GM21576 (cell line): ENCODE data around the gene RAB21.

Experiments used
- ATAC-seq: cut with Tn5 transposase; IDR thresholded peaks from one replicate; pipeline ENCODE4 v1.9.1; 2021; ENCODE audit warnings: mild to moderate bottlenecking, moderate library complexity; ENCODE audit not compliant: unreplicated experiment

RAB21 gene, protein sequence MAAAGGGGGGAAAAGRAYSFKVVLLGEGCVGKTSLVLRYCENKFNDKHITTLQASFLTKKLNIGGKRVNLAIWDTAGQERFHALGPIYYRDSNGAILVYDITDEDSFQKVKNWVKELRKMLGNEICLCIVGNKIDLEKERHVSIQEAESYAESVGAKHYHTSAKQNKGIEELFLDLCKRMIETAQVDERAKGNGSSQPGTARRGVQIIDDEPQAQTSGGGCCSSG

DNA sequence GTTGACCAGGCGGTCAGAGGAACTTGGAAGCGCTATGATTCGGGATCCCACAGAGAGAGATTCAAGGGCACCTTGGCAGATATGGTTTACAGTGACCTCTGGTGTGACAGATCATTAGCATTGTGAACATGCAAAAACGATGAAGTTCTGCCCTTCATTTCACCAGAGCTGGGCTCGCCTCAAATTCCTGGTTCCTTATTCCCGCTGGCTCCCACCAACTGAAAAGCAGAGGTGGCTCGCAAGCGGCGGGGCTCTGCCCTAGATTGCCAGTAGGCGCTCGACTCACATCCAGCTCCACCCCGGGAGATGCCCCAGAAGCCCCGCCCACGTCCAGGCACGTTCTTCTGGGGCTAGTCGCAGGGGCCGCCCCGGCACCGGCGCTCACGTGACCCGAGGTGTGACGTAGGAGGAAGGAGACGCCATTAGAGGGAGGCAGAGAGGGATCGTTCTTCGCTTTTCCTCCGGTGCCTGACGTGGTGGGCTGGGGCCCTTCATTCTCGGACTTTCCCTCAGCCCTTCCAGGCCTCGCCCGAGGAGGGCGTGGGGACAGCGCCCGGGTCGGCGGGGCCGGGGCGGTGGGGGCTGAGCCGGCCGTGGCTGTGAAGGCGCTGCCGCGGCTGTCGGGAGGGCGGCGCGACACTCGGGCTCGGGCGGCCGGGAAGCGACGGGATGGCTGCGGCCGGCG lies at the start of gene RAB21:
TSS of gene RAB21 (plus strand) at position 403 of the 685 bp plus-strand sequence. CDS start at position 670, 267 bp downstream.
- peak; percentile 96 for ATAC-seq

DNA sequence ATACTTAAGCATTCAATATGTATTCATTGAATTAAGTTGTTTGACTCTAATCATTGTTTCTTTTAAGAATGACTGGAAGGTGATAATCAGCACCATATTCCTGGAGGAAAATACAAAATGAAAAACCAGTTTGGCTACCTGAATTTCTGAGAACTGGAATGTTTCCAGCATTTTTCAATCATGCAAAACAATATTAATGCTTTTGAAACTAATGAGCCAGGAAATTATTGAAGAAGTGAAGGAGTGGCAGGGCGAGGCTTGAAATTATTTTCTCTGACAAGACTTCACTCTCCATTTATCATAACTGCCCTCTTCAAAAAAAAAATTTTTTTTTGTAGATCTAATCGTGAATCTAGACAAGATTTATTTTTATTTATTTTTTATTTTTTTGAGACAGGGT lies 49.7 kb upstream of the RAB21 start:
- ATAC-seq, result no peak

DNA sequence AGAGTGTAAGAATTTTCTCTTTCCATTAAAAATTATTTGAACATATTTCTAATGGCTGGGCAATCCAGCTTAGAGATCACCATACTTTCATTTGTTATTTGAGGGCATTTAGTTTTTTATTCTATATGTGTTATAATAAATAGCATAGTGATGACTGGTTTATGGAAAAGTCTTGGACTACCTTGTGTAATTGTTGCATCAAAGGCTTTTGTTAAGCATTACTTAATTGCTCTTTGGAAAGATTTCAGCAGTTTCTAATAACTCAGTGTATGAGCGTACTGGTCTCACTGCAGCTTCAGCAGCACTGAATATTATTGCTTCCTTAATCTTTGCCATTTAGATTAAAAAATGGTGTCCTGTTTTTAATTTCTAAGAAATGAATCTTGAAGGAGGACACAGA lies 46.0 kb upstream of the RAB21 start:
- ATAC-seq, result no peak

DNA sequence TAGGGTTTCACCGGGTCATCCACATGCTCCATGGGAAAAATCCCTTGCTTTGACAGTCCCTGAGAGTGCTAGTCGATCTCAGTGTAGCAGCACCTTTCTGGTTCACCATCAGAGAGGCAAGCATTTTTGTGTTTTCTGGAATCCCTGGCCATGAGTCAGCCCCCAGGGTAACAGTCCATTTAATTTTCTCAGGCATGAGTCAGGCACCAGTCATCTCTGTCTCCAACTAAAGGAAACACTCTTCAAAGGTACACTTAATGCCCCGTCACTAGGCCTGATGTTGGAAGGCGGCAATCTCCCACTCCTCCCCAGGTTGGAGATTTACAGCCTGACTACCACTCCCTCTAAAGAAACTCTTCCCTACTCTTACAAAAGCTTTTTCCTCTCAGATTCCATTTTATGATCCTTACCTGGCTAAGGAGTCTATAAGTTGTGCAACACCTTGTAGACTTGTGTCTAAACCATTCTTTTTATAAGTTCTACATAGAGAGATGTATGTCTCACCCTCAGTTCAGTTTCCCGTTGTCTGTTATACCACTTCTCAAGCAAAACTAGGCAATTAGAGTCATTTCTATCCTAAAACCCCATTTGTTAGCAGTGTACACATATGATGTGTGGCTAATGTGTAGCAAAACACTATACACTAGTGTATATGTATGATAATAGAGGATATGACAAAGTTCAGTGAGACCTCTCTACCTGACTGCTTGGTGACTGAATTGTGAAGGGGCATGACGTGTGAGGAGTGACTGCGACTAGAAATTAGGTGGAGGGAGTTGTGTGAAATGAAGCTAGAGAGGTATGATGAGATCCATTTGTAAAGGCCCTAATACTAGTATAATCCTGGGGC lies 44.2 kb upstream of the RAB21 start:
- no peak for ATAC-seq

DNA sequence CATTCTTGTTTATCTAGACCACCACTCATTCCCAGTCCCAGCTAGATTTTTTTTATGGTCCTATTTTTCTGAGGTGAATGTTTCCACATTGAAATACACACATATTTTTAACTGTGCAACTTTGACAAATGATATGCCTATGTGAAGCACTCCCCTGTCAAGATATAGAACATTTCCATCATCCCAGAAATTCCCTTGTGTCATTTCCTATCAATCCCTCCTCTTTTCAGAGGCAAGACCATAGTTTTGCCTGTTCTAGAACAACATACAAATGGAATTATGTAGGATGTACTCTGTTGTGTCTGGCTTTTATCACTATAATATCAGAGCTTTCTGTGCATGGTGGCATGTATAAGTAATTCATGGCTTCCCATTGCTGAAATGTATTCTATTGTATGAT lies 36.1 kb upstream of the RAB21 start:
- no peak for ATAC-seq

DNA sequence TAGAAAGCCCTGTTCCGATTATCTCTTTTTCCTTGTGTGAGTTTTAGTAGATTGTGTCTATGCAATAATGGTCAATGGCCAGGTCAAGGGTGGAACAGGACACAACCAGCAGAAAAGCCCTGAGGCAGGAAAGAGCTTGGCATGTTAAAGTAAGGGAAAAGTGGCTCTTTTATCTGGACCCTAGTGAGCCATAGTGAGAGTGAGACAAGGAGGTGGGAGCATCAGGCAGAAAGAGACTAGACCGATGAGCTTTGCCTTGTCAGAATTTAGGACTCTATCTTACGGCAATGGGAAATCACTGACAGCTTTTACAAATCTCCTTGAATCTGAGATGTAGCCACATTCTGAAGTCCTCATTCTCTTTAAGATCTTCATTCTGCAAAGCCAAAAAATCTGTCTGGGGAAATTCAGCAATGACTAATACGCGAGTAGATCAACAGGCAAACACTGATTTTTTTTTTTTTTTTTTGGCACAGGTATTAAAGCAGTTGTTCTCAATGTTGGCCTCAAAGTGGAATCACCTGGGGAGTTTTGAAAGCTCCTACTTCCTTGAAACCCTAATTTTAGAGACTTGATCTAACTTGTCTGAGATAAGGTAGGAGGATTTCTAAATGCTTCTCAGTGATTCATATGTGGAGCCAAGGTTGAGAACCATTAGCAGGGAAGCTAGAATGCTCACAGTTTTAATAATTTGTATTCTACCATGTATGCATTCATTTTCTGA lies 34.9 kb upstream of the RAB21 start:
- ATAC-seq, result no peak

DNA sequence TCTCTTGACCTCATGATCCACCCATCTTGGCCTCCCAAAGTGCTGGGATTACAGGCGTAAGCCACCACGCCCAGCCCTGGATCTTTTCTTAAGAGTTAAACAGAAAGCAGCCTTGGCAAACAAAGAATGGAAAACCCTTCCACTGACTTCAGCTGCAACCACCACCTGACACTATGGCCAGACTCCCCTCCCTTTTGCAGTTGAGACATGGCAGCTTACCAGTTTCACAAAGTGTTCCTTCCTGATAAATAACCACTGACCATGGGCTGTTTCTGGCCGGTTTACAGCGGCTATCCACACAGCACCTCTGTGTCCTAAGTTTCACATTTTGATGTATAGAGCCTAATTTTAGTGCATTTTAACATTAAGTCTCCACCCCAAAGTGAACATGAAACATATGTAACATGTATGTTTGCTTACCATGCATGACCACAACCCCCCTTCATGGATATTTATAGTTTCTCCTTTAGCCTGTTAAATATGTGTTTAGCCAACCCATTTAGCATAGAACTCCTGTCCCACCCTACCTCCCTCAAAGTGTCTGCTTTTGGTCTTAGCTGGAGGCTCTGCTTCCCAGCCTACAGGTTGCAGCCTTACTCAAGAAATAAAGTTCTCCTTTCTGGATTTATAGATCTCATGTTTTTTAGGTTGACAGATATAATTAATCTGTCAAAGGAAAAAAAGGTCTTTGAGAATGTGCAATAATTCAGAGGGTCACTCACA lies 32.7 kb upstream of the RAB21 start:
- no peak for ATAC-seq

DNA sequence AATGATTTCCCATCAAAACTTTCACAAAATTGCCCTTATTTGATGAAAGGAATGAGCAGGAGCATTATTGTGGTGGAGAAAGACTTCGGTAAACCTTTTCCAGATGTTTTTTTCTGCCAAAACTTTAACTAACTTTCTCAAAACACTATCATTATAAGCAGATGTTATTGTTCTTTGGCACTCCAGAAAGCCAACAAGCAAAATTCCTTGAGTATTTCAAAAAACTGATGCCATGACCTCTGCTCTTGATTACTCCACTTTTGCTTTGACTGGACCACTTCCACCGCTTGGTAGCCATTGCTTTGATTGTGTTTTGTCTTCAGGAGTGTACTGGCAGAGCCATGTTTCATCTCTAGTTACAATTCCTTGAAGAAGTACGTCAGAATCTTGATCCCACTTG lies 29.7 kb upstream of the RAB21 start:
- no peak for ATAC-seq

DNA sequence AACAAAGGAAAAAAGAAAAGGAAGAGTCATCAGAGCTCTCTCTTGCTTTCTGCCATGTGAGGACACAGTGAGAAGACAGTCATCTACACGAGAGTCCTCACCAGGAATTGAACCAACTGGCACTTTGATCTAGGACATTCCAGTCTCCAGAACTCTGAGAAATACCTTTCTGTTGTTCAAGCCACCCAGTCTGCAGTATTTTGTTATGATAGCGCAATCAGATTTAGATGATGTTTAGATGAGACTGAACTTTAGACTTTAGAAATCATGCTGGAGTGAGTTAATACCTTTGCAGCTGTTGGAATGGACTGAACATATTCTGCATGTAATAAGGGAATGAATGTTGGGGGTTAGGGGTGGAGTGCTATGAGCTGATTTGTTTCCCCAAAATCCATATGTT lies 28.1 kb upstream of the RAB21 start:
- no peak for ATAC-seq

DNA sequence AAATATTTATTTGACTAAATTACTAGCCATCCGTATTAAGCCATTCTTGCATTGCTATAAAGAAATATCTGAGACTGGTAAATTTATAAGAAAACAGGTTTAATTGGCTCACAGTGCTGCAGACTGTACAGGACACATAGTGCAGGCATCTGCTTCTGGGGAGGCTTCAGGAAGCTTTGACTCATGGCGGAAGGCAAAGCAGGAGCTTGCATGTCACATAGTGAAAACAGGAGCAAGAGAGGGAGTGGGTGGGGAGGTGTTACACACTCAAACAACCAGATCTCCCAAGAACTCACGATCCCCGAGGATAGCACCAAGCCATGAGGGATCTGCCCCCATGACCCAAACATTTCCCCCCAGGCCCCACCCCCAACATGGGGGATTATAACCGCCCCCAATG lies 26.7 kb upstream of the RAB21 start:
- no peak for ATAC-seq

DNA sequence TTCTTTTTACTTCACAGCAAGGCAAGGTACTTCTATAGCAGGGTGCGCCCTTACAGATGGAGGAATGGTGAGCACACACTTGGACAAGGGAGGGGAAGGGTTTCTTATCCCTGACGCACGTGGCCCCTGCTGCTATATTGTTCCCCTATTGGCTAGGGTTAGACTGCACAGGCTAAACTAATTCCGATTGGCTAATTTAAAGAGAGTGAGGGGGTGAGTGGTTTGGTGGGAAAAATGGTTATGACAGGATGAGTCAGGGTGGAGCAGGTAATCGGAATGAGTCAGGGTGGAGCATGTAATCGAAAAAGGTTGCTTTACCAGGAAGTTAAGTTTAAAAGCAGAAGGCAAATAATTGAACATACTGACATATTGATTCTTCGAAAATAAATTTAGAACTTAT lies 23.7 kb upstream of the RAB21 start:
- ATAC-seq, result no peak

DNA sequence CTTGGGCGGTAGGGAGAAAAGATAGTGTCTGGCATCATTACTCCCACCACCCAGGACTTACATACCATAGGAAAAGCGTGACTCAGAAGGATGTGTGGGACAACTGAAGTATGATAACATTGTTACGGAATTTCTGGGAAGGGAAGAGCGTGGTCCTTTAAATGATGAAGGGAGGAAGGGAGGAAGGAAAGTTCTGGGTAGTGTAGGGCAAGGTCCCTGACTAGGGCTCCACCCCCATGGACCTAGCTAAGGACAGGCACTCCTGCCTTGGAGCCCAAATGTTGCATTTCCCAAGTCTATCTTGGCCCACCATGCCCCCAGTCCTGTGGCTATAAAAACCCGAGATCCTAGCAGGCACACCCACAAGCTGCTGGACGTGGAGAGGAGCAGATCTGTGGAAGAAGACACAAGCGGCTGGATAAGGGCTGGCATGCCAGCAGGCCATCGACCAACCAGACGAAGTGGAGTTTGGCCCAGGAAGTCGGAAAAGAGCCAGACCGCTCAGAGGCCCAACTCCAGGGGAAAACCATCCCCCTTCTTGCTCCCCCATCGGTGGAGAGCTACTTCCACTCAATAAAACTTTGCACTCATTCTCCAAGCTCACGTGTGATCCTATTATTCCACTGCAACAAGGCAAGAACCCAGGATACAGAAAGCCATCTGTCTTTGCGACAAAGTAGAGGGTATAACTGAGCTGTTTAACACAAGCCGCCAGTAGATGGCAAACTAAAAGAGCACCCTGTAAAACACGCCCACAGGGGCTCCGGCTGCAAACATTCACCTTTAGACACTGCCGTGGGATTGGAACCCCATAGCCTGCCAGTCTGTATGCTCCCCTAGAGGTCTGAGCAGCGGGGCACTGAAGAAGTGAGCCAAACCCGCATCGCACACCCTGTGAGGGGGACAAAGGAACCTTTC lies 23.0 kb upstream of the RAB21 start:
- ATAC-seq, result no peak

DNA sequence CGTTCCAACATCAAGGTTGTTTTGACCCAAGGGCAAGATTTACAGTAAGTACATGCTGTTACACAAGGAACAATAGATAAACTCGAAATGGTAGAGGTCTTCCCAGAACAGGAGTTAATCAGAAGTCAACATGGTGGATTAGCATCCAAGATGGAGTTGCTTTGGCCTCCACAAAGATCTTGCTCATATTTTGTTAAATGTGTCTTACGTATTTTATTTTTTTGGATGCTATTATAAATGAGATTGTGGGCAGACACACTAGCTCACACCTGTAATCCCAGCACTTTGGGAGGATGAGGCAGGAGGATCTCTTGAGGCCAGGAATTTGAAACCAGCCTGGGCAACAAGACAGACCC lies 22.3 kb upstream of the RAB21 start:
- no peak for ATAC-seq

DNA sequence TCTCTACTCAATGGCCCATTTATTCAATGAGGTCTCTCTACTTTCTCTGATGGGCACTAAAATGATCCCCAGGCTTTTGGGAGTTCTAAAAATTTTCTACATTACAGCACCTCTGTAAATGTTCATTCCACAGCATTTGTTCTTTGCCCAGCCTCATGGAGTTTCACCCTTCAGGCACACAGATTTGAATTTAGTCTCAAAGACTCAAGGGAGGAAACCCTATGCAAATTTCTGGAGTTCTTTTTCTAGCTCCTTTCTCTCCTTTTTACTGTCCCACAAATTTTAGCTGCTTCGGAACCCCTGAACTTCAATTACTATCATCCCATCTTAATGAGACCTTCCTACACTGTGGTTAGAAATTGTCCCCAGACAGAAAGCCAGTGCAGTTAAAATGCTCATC lies 17.5 kb upstream of the RAB21 start:
- ATAC-seq, result no peak

DNA sequence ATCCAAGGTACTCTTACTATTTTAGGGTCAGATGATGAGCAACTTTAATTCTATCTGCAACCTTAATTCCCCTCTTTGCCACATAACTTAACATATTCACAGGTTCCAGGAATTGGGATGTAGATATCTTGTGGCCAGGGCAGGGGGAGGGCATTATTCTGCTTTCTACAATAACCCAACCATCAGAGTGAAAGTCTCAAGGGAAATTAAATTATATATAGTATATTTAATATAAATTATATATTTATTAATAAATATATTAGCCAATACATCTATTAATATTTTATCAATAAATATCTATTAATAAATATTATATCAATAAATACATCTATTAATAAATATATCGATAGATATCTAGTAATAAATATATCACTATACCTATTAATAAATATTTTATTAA lies 11.7 kb upstream of the RAB21 start:
- no peak for ATAC-seq

DNA sequence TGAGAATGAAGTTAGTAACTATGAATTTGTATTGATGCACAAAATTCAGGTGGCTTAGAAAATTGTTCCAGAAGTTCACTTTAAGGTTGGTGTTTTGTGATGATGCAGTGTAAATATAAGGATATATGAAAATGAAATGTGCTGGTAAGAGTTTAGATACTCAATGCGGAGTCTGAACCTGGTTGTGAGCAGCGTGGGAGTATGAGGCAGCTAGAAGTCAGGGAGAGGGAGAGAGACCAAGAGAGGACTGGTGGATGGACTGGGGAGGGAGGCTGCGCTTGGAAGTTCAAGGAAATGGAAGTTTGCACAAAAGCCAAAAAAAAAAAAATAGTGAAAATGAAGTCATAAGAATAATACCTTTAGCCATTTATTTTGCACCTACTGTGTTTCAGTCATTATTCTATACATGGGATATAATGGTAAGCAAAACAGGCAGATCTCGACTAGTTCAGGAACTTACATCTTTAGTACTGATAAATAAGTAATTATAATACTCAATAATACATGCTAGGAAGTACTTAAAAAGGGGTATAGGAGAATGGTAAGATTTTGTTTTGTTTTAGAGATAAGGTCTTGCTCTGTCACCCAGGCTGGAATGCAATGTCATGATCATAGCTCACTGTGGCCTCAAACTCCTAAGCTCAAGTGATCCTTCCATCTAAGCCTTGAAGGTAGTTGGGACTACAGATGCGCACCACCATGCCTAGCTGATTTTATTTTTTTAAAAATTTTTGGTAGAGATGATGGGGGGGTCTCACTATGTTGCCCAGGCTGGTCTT lies 10.0 kb upstream of the RAB21 start:
- ATAC-seq, result no peak

DNA sequence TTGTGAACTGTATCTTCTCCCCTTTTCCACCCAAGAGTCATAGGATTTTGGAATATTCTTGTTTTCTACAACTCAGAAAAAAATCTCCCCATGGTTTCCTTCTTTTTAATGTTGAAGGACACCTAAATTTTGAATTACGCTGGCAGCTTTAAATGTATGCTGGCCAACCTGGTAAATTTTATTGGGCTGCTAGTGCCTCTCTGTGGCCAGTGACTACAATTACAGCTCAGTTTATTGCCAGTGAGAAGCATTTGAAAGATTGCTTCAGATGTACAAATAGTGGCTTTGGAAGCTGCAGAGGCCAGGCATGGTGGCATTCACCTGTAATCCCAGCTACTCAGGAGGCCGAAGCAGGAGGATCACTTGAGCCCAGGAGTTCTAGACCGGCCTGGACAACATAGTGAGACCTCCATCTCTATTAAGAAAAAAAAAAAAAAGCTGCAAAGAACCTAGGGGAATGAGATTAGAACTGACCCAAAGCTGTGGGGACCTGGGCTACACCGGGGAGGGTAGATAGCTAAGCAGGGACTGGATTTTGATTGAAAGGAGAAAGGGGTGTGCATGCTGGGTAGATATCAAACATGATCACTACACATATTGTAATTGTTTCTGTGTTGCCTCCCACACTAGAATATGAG lies 7.6 kb upstream of the RAB21 start:
- ATAC-seq, result peak; percentile 87

DNA sequence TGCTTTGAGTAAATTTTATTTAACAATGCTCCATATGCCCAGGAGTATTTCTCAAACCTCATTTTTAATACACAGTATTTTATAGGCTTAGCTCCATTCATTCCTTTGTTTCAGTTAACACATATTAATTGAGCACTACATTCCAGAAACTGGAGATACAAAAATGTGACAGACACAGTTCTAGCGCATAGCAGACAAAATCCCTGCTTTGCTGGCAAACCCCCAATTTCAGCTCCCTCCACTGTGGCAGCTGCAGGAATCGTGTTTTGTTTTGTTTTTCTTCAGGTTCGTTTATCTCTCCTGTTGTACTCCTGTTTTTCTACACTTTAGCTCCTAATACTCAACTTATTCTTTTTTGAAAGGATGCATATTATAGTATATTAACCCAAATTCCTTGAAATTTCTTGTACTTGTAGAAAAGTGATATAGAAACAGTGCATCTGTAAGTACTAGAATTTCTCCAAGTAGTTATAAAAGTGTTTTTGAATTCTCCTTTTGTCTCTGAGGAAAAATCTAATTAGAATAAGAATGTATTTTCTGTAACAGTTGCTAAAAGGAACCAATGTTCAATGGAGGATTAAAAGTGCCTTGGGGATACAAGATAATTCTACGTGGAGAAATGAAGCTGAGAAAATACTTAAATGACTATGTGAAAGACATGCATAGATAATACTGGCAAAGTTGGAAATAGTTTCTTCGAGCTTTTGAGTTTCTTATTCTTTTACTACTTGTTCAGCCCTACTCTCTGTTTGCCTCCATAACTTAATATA lies 6.4 kb upstream of the RAB21 start:
- ATAC-seq, result no peak
